MM.1S (cell line): Measurements from ENCODE around the gene PSEN1.

ENCODE experiments used
- CTCF ChIP-seq: fragments of 300-600 bp; sonication (generic); IDR thresholded peaks from 2 replicates; pipeline ENCODE4 v1.5.1; 2016; ENCODE audit warnings: antibody characterized with exemption, low read length, mixed read lengths
- EZH2 ChIP-seq: fragments of 300-600 bp; sonication (generic); optimal IDR thresholded peaks from 2 replicates; pipeline ENCODE3; 2017; ENCODE audit warnings: low read depth, mild to moderate bottlenecking, antibody characterized with exemption, low read length, mixed read lengths

- TF ChIP-seq EZH2 (no peak), CTCF (no peak)
Observed at GRCh38 chr14:73260574-73260973, 124.3 kb downstream of the PSEN1 start.
